ENCODE measurements around the gene IL11. TPM values are rescaled to one million over a fixed set of nuclear protein-coding genes. Genes with fewer than 3 reads are reported as not detected.

The IL11 gene
- total and polyA plus RNA-seq, 2 of the 13 experiments (the other 11 are each of a cell fraction or from before 2014, with no cell fraction given): 2.5 to 2.9 TPM

DNA sequence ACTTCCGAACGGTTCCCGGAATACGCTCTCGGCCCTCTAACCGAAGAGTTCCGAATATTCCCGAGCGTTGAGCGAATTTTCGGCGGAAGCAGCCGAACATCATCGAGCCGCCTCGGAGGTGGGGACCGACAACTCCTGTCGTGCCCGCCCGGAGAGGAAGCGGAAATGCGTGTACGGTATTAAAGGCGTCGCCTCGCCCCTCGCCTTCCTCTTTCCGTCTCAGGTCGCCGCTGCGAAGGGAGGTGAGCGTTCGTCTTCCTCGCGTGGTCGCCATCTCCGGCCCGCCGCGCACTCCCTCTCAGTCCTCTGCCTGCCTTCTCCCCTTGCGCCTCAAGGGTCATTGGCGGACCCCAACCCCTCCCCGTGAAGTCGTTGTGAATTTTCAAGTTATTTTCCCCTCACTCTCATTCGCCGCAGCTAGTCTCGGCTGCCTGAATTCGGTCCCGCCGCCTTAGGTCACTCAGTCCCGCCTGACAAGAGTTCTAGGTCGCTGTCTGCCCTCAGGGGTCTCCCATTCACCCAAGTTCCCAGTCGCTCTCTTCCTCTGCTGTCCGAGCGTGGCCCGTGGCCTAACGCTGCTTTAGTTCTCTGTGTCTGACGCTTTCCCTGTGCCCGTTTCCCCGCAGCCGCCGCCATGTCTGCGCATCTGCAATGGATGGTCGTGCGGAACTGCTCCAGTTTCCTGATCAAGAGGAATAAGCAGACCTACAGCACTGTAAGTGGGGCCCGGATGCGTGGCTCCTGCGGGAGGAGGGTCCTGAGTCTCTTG is 15.6 kb upstream of the IL11 start, which contains the start of gene RPL28 (continued):
- TF ChIP-seq, protein P1, sequence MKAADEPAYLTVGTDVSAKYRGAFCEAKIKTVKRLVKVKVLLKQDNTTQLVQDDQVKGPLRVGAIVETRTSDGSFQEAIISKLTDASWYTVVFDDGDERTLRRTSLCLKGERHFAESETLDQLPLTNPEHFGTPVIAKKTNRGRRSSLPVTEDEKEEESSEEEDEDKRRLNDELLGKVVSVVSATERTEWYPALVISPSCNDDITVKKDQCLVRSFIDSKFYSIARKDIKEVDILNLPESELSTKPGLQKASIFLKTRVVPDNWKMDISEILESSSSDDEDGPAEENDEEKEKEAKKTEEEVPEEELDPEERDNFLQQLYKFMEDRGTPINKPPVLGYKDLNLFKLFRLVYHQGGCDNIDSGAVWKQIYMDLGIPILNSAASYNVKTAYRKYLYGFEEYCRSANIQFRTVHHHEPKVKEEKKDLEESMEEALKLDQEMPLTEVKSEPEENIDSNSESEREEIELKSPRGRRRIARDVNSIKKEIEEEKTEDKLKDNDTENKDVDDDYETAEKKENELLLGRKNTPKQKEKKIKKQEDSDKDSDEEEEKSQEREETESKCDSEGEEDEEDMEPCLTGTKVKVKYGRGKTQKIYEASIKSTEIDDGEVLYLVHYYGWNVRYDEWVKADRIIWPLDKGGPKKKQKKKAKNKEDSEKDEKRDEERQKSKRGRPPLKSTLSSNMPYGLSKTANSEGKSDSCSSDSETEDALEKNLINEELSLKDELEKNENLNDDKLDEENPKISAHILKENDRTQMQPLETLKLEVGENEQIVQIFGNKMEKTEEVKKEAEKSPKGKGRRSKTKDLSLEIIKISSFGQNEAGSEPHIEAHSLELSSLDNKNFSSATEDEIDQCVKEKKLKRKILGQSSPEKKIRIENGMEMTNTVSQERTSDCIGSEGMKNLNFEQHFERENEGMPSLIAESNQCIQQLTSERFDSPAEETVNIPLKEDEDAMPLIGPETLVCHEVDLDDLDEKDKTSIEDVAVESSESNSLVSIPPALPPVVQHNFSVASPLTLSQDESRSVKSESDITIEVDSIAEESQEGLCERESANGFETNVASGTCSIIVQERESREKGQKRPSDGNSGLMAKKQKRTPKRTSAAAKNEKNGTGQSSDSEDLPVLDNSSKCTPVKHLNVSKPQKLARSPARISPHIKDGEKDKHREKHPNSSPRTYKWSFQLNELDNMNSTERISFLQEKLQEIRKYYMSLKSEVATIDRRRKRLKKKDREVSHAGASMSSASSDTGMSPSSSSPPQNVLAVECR (CRISPR knock-in tag; IDR thresholded peaks at IDR 0.05; ENCODE audit: borderline replicate concordance): peak; percentile 88
- TF ChIP-seq ZNF337 (CRISPR knock-in tag; IDR thresholded peaks at IDR 0.05; ENCODE audit: borderline replicate concordance, low read depth) (0 out of 2 replicates have a peak, but pooled peaks have one; percentile 26), KLF15 (CRISPR knock-in tag; IDR thresholded peaks at IDR 0.05; ENCODE audit: borderline replicate concordance) (no peak), ZNF629 (CRISPR knock-in tag; conservative IDR thresholded peaks at IDR 0.05) (no peak; the same call in 1 of the 2 replicates), ZNF790 (CRISPR knock-in tag; IDR thresholded peaks at IDR 0.05; ENCODE audit: borderline replicate concordance) (no peak), ZNF124 (CRISPR knock-in tag; IDR thresholded peaks at IDR 0.05) (0 out of 2 replicates have a peak, but pooled peaks have one; percentile 54), CEBPB (IDR thresholded peaks at IDR 0.05; ENCODE audit: borderline replicate concordance, low read depth, low read length) (no peak), HDAC1 (CRISPR knock-in tag; IDR thresholded peaks at IDR 0.05) (peak; percentile 85), XRCC5 (optimal IDR thresholded peaks at IDR 0.05; ENCODE audit: low read length) (no peak), HOXA3 (CRISPR knock-in tag; IDR thresholded peaks at IDR 0.05) (peak; percentile 79), ZEB1 (IDR thresholded peaks at IDR 0.05; ENCODE audit: insufficient replicate concordance, low read depth) (no peak), ZNF605 (CRISPR knock-in tag; IDR thresholded peaks at IDR 0.05) (peak; percentile 71; the same call in 1 of the 2 replicates), ZNF501 (CRISPR knock-in tag; IDR thresholded peaks at IDR 0.05) (peak; percentile 42), NFKB2 (CRISPR knock-in tag; IDR thresholded peaks at IDR 0.05; ENCODE audit: borderline replicate concordance) (peak; percentile 78; the same call in 1 of the 2 replicates), ZNF841 (CRISPR knock-in tag; IDR thresholded peaks at IDR 0.05; ENCODE audit: borderline replicate concordance) (no peak), MBNL3 (CRISPR knock-in tag; conservative IDR thresholded peaks at IDR 0.05) (no peak), ZNF720 (CRISPR knock-in tag; IDR thresholded peaks at IDR 0.05) (no peak), MTF1 (CRISPR knock-in tag; IDR thresholded peaks at IDR 0.05) (peak; percentile 29; the same call in 1 of the 2 replicates), ZNF496 (CRISPR knock-in tag; IDR thresholded peaks at IDR 0.05; ENCODE audit: insufficient replicate concordance) (no peak)
- TF ChIP-seq, protein P2, sequence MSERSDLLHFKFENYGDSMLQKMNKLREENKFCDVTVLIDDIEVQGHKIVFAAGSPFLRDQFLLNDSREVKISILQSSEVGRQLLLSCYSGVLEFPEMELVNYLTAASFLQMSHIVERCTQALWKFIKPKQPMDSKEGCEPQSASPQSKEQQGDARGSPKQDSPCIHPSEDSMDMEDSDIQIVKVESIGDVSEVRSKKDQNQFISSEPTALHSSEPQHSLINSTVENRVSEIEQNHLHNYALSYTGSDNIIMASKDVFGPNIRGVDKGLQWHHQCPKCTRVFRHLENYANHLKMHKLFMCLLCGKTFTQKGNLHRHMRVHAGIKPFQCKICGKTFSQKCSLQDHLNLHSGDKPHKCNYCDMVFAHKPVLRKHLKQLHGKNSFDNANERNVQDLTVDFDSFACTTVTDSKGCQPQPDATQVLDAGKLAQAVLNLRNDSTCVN (CRISPR knock-in tag; IDR thresholded peaks at IDR 0.05; ENCODE audit: borderline replicate concordance): 0 out of 2 replicates have a peak, but pooled peaks have one; percentile 42
- TF ChIP-seq, protein P3, sequence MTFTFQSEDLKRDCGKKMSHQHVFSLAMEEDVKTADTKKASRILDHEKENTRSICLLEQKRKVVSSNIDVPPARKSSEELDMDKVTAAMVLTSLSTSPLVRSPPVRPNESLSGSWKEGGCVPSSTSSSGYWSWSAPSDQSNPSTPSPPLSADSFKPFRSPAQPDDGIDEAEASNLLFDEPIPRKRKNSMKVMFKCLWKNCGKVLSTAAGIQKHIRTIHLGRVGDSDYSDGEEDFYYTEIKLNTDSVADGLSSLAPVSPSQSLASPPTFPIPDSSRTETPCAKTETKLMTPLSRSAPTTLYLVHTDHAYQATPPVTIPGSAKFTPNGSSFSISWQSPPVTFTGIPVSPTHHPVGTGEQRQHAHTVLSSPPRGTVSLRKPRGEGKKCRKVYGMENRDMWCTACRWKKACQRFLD (CRISPR knock-in tag; IDR thresholded peaks at IDR 0.05; ENCODE audit: borderline replicate concordance): peak; percentile 37; the same call in 1 of the 2 replicates
